ENCODE results near the gene MINDY2.
A peak's percentile ranks its signal among the peaks of the same experiment; 100 is the strongest.
"Not testable (repeated sequence)": the region's sequence is repeated elsewhere in the genome, so short reads cannot be mapped to it uniquely, and the experiment has no call there.

Gene MINDY2

GRCh38 chr15:58752716-58753115 lies 18.4 kb upstream of the MINDY2 start:
- DNase-seq, result no peak

- DNase-seq, result no peak
Measured at GRCh38 chr15:58755350-58755749, 15.8 kb upstream of the MINDY2 start.

GRCh38 chr15:58755956-58756355 lies 15.1 kb upstream of the MINDY2 start:
- DNase-seq, result no peak

GRCh38 chr15:58758141-58758540 lies 13.0 kb upstream of the MINDY2 start:
- no peak for DNase-seq

- DNase-seq, result no peak
Measured at GRCh38 chr15:58760385-58761009, 10.6 kb upstream of the MINDY2 start.

- no peak for DNase-seq
Measured at GRCh38 chr15:58761010-58761388, 10.1 kb upstream of the MINDY2 start.

- DNase-seq, result no peak
Measured at GRCh38 chr15:58762285-58762684, 8.8 kb upstream of the MINDY2 start.

GRCh38 chr15:58762731-58763130 lies 8.4 kb upstream of the MINDY2 start:
- DNase-seq, result no peak

GRCh38 chr15:58764468-58764867 lies 6.6 kb upstream of the MINDY2 start:
- DNase-seq, result no peak

GRCh38 chr15:58766290-58766689 lies 4.8 kb upstream of the MINDY2 start:
- DNase-seq, result no peak

GRCh38 chr15:58768601-58769004 lies 2.5 kb upstream of the MINDY2 start:
- not testable (repeated sequence) for DNase-seq

- DNase-seq, result no peak
Measured at GRCh38 chr15:58770519-58770856, 614 bp upstream of the MINDY2 start.

- peak; percentile 11 for DNase-seq
Measured at GRCh38 chr15:58771621-58772250, 634 bp downstream of the MINDY2 start.

GRCh38 chr15:58773024-58773423 lies 1.9 kb downstream of the MINDY2 start:
- DNase-seq, result no peak

- DNase-seq, result no peak
Measured at GRCh38 chr15:58775402-58775801, 4.3 kb downstream of the MINDY2 start.

- DNase-seq, result no peak
Measured at GRCh38 chr15:58777107-58777506, 6.0 kb downstream of the MINDY2 start.

- no peak for DNase-seq
Measured at GRCh38 chr15:58779554-58779953, 8.5 kb downstream of the MINDY2 start.

GRCh38 chr15:58785355-58785754 lies 14.3 kb downstream of the MINDY2 start:
- no peak for DNase-seq

GRCh38 chr15:58788056-58788710 lies 17.1 kb downstream of the MINDY2 start:
- DNase-seq, result no peak

- no peak for DNase-seq
Measured at GRCh38 chr15:58793862-58794261, 22.8 kb downstream of the MINDY2 start.

- DNase-seq, result no peak
Measured at GRCh38 chr15:58795825-58796224, 24.7 kb downstream of the MINDY2 start.

GRCh38 chr15:58797505-58797904 lies 26.4 kb downstream of the MINDY2 start:
- no peak for DNase-seq

GRCh38 chr15:58805095-58805494 lies 34.0 kb downstream of the MINDY2 start:
- DNase-seq, result no peak

GRCh38 chr15:58823267-58823666 lies 52.2 kb downstream of the MINDY2 start:
- not testable (repeated sequence) for DNase-seq

- no peak for DNase-seq
Measured at GRCh38 chr15:58830556-58830955, 59.5 kb downstream of the MINDY2 start.

Data from NCI-H1092 treated with DMSO at 0.1 percent for 48 hours (cell line).